ENCODE results near the gene TMX3. TPM values are rescaled to one million over a fixed set of nuclear protein-coding genes. Genes with fewer than 3 reads are reported as not detected.

Gene TMX3
- total RNA-seq, 1 experiment from 2014 or later: 39.5 TPM

DNA sequence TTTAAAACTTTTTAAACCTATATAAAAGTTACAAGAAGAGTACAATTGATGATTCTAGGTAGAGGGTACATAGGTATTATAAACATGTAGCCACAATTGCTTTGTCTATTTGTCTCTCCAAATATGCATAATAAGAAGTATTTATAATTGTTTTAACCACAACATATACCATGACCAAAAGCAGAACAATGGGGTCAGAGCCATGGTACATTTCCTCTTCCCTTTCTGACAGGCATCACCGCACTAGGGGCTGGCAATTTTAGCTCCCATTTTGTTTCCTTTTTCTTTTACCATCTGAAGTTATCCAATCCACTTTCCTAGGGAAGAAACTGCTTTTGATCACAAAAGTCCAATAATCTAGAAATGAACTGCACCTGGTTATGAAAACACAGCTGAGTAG lies 49.3 kb downstream of the TMX3 start:
- Histone ChIP-seq H3K14ac (ENCODE audit: insufficient read depth, low read length) (no peak overlapping the region), H3K4ac (ENCODE audit: low read depth, low read length) (no peak overlapping the region), H2BK15ac (ENCODE audit: low read depth, low read length) (no peak overlapping the region), H3K9me3 (ENCODE audit: control insufficient read depth, low read depth, low read length) (no peaks in the 10 kb centered on the region), H4K5ac (ENCODE audit: insufficient read length, low read depth, low read length) (no peak overlapping the region), H4K20me1 (ENCODE audit: control insufficient read depth, insufficient read depth, insufficient read length) (no peaks in the 10 kb centered on the region), H3K27ac (ENCODE audit: insufficient read length, low read depth, low read length) (no peak overlapping the region), H3K79me1 (ENCODE audit: insufficient read depth, low read depth, low read length, poor library complexity, severe bottlenecking) (no peaks in the 10 kb centered on the region), H2BK5ac (ENCODE audit: insufficient read length, low read length) (no peak overlapping the region), H2BK12ac (ENCODE audit: insufficient read length, low read depth, low read length) (no peak overlapping the region), H4K8ac (replicated peaks; ENCODE audit: insufficient read length, low read depth, low read length) (no peak overlapping the region), H3K23me2 (ENCODE audit: insufficient read length, low read depth, low read length, poor library complexity, severe bottlenecking) (no peaks in the 10 kb centered on the region), H3K9ac (ENCODE audit: extremely low read depth, insufficient read length, low read length) (no peak overlapping the region), H2BK120ac (ENCODE audit: low read depth, low read length, poor library complexity, severe bottlenecking) (no peak overlapping the region), H3K79me2 (ENCODE audit: insufficient read depth, low read length) (no peaks in the 10 kb centered on the region), H3K56ac (ENCODE audit: insufficient read length, low read depth, low read length) (no peak overlapping the region), H2AFZ (ENCODE audit: low read length) (no peak overlapping the region), H2BK20ac (ENCODE audit: low read depth, low read length, poor library complexity, severe bottlenecking) (no peak overlapping the region), H3T11ph (ENCODE audit: low read length) (no peak overlapping the region), H4K91ac (ENCODE audit: insufficient read length, low read depth, low read length) (no peak overlapping the region), H3K4me1 (ENCODE audit: insufficient read depth, low read length) (no peaks in the 10 kb centered on the region), H3K27me3 (ENCODE audit: insufficient read depth, low read length) (no peaks in the 10 kb centered on the region), H3K23ac (ENCODE audit: insufficient read length, low read depth, low read length) (no peak overlapping the region), H3K4me2 (ENCODE audit: insufficient read depth, insufficient read length, low read length) (no peak overlapping the region), H3K18ac (ENCODE audit: insufficient read length, low read depth, low read length) (no peak overlapping the region), H2AK5ac (ENCODE audit: insufficient read length, low read length) (no peak overlapping the region)
- no peaks in the 10 kb centered on the region for H3K36me3 Mint-ChIP-seq (ENCODE audit: insufficient read depth in 1 of 3, low read depth in 3 of 3)
- no peaks in the 10 kb centered on the region; a peak in 1 of 5 replicates for H3K9me3 Mint-ChIP-seq
- no peaks in the 10 kb centered on the region; the same call in 1 of the 2 replicates for H3K27me3 Mint-ChIP-seq (ENCODE audit: low read depth)
- WGBS (ENCODE audit: extremely low coverage, insufficient read length, low lambda C conversion rate): no CpG with 5 or more reads among the region's 1 CpG
- no peak overlapping the region for H3K4me3 Mint-ChIP-seq
- DNase-seq: no peak
- no peak for TF ChIP-seq CTCF (conservative IDR thresholded peaks at IDR 0.05)
- no peak overlapping the region for H3K27ac Mint-ChIP-seq
- H3K4me1 Mint-ChIP-seq: no peaks in the 10 kb centered on the region
